ENCODE results near the gene SMARCC1.

The SMARCC1 gene

GRCh38 chr3:47571391-47572175, 210.1 kb downstream of the SMARCC1 start:
- Mint-ChIP-seq H3K4me3 (no peak overlapping the region), H3K4me1 (no peaks in the 10 kb centered on the region), H3K9me3 (no peaks in the 10 kb centered on the region), H3K27me3 (peaks cover 37 to 38% of the 10 kb centered on the region in 2 donors), H3K27ac (no peak overlapping the region), H3K36me3 (no peaks in the 10 kb centered on the region)
- ATAC-seq (replicated peaks) (no peak), DNase-seq (no peak)

- no peak overlapping the region for H3K27ac Mint-ChIP-seq
- H3K9me3 Mint-ChIP-seq, result no peaks in the 10 kb centered on the region
- DNase-seq (no peak), ATAC-seq (replicated peaks) (no peak)
- H3K27me3 Mint-ChIP-seq, result peaks cover 26 to 33% of the 10 kb centered on the region in 2 donors
- H3K4me1 Mint-ChIP-seq, result no peaks in the 10 kb centered on the region
- H3K36me3 Mint-ChIP-seq, result no peaks in the 10 kb centered on the region
- H3K4me3 Mint-ChIP-seq, result no peak overlapping the region
Observed at GRCh38 chr3:47568901-47569300, 212.8 kb downstream of the SMARCC1 start.

DNA sequence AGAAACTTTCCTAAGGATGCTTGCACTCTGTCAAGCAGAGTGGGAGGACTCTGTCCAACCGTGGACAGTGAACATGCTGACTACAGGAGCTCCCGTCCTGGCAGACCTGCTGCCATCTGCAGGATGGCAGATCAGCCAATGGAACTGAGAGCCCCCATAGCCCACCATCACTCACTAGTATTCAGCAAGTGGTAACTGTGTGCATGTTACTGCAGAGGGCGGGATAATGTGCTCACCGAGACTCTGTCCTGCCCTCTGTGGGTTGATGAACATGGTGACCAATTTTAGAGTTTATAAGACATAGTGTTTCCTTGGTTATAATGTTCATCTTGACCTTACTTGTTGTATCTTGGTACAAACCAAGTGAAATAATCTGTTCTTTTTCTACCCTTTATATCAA, 214.5 kb downstream of the SMARCC1 start:
- ATAC-seq (replicated peaks) (no peak), DNase-seq (no peak)
- Mint-ChIP-seq H3K36me3 (no peaks in the 10 kb centered on the region), H3K27me3 (peaks cover 11 to 15% of the 10 kb centered on the region in 2 donors), H3K9me3 (no peaks in the 10 kb centered on the region), H3K27ac (no peak overlapping the region), H3K4me1 (no peaks in the 10 kb centered on the region), H3K4me3 (no peak overlapping the region)

DNA sequence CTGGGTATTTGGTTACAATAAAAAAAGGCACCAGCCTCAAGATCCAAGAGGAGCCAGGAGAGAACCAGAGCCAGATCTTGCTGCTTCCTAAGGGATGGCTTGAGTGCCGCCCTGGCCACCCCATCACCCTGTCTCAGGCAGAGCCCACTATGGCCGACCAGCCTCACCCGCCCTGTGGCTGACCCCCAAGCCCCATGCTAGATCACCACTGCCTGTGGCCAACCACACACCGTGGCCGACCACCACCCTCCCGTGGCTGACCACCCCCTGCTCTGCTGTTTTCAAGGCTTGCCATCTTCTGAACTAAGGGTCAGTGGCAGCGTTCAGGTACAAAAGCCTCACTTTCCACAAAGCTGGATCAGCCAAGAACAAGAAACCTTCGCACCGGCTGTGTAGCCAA, 215.0 kb downstream of the SMARCC1 start:
- no peak overlapping the region for H3K4me3 Mint-ChIP-seq
- peaks cover 6 to 12% of the 10 kb centered on the region in 2 donors for H3K27me3 Mint-ChIP-seq
- no peak for DNase-seq
- H3K36me3 Mint-ChIP-seq, result no peaks in the 10 kb centered on the region
- H3K27ac Mint-ChIP-seq, result no peak overlapping the region
- H3K4me1 Mint-ChIP-seq, result no peaks in the 10 kb centered on the region
- no peaks in the 10 kb centered on the region for H3K9me3 Mint-ChIP-seq
- no peak for ATAC-seq (replicated peaks)

DNA sequence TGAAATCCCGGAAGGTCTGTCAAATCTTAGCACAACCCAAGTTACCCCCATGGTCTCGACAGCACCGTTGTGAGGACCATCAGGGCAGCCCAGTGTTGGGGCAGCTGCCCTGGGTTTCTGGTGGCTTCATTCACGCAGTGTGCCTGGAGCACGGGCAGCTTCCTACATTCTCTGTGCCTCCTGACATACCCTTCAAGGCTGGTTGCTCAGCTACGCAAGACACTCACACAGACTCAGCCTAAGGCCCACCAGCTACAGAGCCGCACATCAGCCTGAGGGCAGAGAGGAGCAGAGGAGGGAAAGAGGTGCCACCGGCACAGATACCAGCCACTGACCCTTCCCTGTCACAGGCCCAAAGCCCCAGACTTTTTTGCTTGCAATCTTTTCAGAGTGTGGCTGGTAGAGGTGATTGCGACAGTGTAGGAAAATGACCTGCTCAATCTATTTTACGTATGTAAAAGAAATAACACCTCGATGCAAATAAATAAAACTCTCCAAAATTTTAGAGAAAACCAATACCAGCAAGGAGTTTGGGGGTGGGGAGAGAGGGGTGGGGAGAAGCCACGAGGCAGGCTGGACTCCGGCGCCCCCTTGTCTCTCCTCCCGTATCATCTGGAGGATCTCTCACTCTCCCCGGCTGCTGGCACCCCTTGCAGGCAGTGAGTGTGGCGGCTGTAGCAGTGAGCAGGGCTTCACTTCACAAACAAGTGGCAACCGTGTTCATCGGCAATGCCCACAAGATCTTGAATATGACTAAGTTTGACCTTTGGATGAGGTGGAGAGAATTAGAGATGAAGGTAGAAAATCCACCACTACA, 215.8 kb downstream of the SMARCC1 start:
- no peak overlapping the region for H3K27ac Mint-ChIP-seq
- H3K4me1 Mint-ChIP-seq, result no peaks in the 10 kb centered on the region

GRCh38 chr3:47556351-47556750, 225.3 kb downstream of the SMARCC1 start:
- H3K27me3 Mint-ChIP-seq, result peaks cover 13 to 14% of the 10 kb centered on the region in 2 donors
- H3K9me3 Mint-ChIP-seq, result peaks cover 4 to 5% of the 10 kb centered on the region in 2 donors
- H3K4me3 Mint-ChIP-seq, result no peak overlapping the region
- DNase-seq (no peak), ATAC-seq (replicated peaks) (no peak)
- H3K4me1 Mint-ChIP-seq, result no peaks in the 10 kb centered on the region
- no peak overlapping the region for H3K27ac Mint-ChIP-seq
- peaks cover 0 to 5% of the 10 kb centered on the region in 2 donors for H3K36me3 Mint-ChIP-seq

More for the DNA sequence above, 215.8 kb downstream of the SMARCC1 start:
- H3K36me3 Mint-ChIP-seq, result no peaks in the 10 kb centered on the region
- no peaks in the 10 kb centered on the region for H3K9me3 Mint-ChIP-seq
- ATAC-seq (replicated peaks), result no peak
- H3K4me3 Mint-ChIP-seq, result no peak overlapping the region
- H3K27me3 Mint-ChIP-seq, result peaks cover 6 to 7% of the 10 kb centered on the region in 2 donors
- no peak for DNase-seq

- ATAC-seq (replicated peaks), result no peak
- Mint-ChIP-seq H3K27ac (no peak overlapping the region), H3K4me3 (no peak overlapping the region), H3K4me1 (no peaks in the 10 kb centered on the region), H3K36me3 (peaks cover 0 to 5% of the 10 kb centered on the region in 2 donors), H3K27me3 (peaks cover 13 to 18% of the 10 kb centered on the region in 2 donors), H3K9me3 (peaks cover 4 to 5% of the 10 kb centered on the region in 2 donors)
- DNase-seq, result no peak
Observed at GRCh38 chr3:47554335-47554734, 227.4 kb downstream of the SMARCC1 start.

- peaks cover 4 to 5% of the 10 kb centered on the region in 2 donors for H3K9me3 Mint-ChIP-seq
- no peak for ATAC-seq (replicated peaks)
- H3K4me1 Mint-ChIP-seq, result no peaks in the 10 kb centered on the region
- DNase-seq, result no peak
- no peak overlapping the region for H3K4me3 Mint-ChIP-seq
- peaks cover 13 to 18% of the 10 kb centered on the region in 2 donors for H3K27me3 Mint-ChIP-seq
- H3K27ac Mint-ChIP-seq, result no peak overlapping the region
- H3K36me3 Mint-ChIP-seq, result peaks cover 0 to 5% of the 10 kb centered on the region in 2 donors
Observed at GRCh38 chr3:47553407-47553806, 228.3 kb downstream of the SMARCC1 start.

DNA sequence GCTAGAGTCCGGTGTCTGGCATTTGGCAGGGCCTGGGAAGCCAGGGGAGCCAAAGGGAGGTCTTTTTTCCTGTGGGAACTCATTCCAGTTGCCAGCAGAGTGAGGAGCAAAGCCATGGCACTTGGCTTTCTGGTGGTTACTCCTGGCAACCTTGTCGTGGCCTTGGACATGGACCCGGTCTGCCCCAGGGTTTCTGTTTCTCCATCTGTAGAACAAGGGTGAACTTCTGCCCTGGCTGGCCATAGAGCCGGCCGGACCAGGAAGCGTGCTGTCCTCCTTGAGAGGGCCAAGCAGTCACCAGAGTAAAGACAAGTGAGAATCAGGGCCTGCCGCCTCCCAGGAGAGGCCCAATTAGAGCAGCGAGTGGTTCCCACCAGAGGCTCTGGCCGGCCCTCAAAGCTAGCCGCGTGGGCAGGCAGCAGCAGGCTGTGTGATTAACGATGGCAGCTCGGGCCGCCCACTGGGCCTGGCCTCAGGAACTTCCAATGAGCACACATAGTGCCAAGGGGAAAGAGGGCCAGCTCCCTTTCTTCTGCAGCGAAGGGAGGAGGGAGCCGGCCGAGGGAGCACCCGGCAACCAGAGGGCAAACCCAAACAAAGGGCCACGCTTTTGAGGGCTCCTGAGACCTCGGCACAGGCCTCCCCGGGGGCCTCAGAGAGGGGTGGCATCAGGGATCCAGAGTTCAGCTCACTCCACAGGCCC, 239.1 kb downstream of the SMARCC1 start:
- H3K36me3 Mint-ChIP-seq, result no peaks in the 10 kb centered on the region
- no peak overlapping the region for H3K27ac Mint-ChIP-seq

DNA sequence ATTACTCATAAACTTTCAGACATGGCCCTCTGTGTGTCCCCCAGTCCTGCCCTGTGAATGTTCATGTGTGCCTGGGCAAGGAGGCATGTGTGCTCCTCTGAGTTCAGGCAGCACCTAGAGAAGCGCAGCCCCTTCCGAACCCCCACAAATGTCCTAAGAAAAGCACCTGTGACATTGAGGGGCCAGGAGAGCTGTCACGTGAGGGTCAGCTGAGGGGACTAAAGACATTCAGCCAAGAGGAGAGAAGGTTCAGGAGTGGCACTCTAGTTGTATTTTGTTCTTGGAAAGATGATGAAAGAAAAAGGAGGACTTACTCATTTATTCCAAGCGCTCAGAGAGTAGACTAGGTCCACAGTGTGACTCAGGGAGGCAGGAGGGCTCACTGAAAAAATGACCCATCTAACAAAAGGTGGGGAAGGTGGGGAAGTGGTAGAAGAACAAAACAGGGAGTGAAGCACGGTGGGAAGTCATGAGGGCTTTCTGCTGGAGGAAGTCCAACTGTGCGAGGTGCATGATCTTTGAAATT, 240.0 kb downstream of the SMARCC1 start:
- no peak for DNase-seq
- Mint-ChIP-seq H3K4me3 (no peak overlapping the region), H3K4me1 (no peaks in the 10 kb centered on the region), H3K9me3 (no peaks in the 10 kb centered on the region), H3K27me3 (no peaks in the 10 kb centered on the region), H3K36me3 (no peaks in the 10 kb centered on the region), H3K27ac (no peak overlapping the region)
- ATAC-seq (replicated peaks), result no peak

More for the DNA sequence above, 239.1 kb downstream of the SMARCC1 start:
- ATAC-seq (replicated peaks) (no peak), DNase-seq (no peak)
- Mint-ChIP-seq H3K9me3 (no peaks in the 10 kb centered on the region), H3K27me3 (no peaks in the 10 kb centered on the region), H3K4me3 (no peak overlapping the region), H3K4me1 (no peaks in the 10 kb centered on the region)

GRCh38 chr3:47540281-47540680, 241.4 kb downstream of the SMARCC1 start:
- Mint-ChIP-seq H3K27me3 (no peaks in the 10 kb centered on the region), H3K36me3 (no peaks in the 10 kb centered on the region), H3K27ac (no peak overlapping the region), H3K4me3 (no peak overlapping the region), H3K9me3 (no peaks in the 10 kb centered on the region), H3K4me1 (peaks cover 0 to 5% of the 10 kb centered on the region in 2 donors)
- no peak for ATAC-seq (replicated peaks)
- DNase-seq, result no peak

DNA sequence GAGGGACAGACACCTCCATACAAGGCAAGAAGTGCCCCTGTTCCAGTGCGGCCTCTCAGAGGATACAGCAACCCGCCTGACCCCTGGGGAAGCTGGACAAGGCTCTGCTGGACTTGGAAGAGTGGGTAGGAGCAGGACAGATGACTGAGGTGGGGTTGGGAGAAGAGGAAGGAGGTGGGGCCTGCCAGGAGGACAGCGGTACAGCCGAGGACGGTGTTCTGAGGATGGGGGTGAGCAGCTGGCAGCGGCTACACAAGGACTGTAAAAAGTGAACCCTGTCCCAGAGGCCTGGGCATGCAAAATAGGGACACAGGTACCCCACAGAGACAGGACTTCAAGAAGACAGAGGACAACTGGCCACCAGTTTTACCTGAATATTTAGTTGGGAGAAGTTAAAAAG, 244.7 kb downstream of the SMARCC1 start:
- Mint-ChIP-seq H3K4me3 (no peak overlapping the region), H3K27me3 (no peaks in the 10 kb centered on the region), H3K4me1 (peaks cover 0 to 5% of the 10 kb centered on the region in 2 donors), H3K27ac (no peak overlapping the region), H3K36me3 (no peaks in the 10 kb centered on the region), H3K9me3 (no peaks in the 10 kb centered on the region)
- ATAC-seq (replicated peaks) (no peak), DNase-seq (no peak)

- peaks cover 0 to 5% of the 10 kb centered on the region in 2 donors for H3K4me1 Mint-ChIP-seq
Observed at GRCh38 chr3:47536221-47536891, 245.3 kb downstream of the SMARCC1 start.

More at GRCh38 chr3:47536221-47536891, 245.3 kb downstream of the SMARCC1 start:
- no peak for ATAC-seq (replicated peaks)
- Mint-ChIP-seq H3K4me3 (no peak overlapping the region), H3K27ac (no peak overlapping the region), H3K36me3 (no peaks in the 10 kb centered on the region), H3K9me3 (no peaks in the 10 kb centered on the region), H3K27me3 (no peaks in the 10 kb centered on the region)
- DNase-seq, result no peak
